DOHH2 (cell line): ENCODE results near the gene MYBPC3.

Experiments
- H3F3A ChIP-seq: fragments of 200-600 bp; sonication (generic), shearing (Covaris generic); 2 replicates; pipeline ENCODE4 v1.6.0; 2016; ENCODE audit warnings: antibody characterized with exemption, mild to moderate bottlenecking; ENCODE audit not compliant: control insufficient read depth, insufficient read depth
- H3K27ac ChIP-seq: fragments of 200-600 bp; sonication (generic); 2 replicates; pipeline ENCODE4 v1.5.1; 2014; ENCODE audit warnings: low read depth, mild to moderate bottlenecking, low read length, moderate library complexity
- H3K27me3 ChIP-seq: fragments of 200-600 bp; sonication (generic); 2 replicates; pipeline ENCODE4 v1.6.1; 2014; ENCODE audit warnings: mild to moderate bottlenecking, low read length, mixed read lengths; ENCODE audit not compliant: control insufficient read depth
- H3K36me3 ChIP-seq: fragments of 200-600 bp; sonication (generic); 2 replicates; pipeline ENCODE4 v1.6.1; 2014; ENCODE audit warnings: mild to moderate bottlenecking, low read length, moderate library complexity, mixed read lengths; ENCODE audit not compliant: control insufficient read depth
- H3K4me1 ChIP-seq: fragments of 200-600 bp; sonication (generic); 2 replicates; pipeline ENCODE4 v1.6.1; 2014; ENCODE audit warnings: mild to moderate bottlenecking, low read length, mixed read lengths; ENCODE audit not compliant: control insufficient read depth
- H3K4me2 ChIP-seq: fragments of 200-600 bp; sonication (generic); 2 replicates; pipeline ENCODE4 v1.6.0; 2014; ENCODE audit warnings: mild to moderate bottlenecking, low read length, moderate library complexity
- H3K4me3 ChIP-seq: fragments of 200-600 bp; sonication (generic); 2 replicates; pipeline ENCODE4 v1.5.1; 2014; ENCODE audit warnings: mild to moderate bottlenecking, low read length, mixed read lengths
- H3K79me2 ChIP-seq: fragments of 200-600 bp; sonication (generic); 2 replicates; pipeline ENCODE4 v1.6.1; 2014; ENCODE audit warnings: mild to moderate bottlenecking, low read length, mixed read lengths; ENCODE audit not compliant: control insufficient read depth
- H3K9me2 ChIP-seq: fragments of 200-600 bp; sonication (generic); replicated peaks from 2 replicates; pipeline ENCODE4 v1.6.1; 2014; ENCODE audit warnings: mild to moderate bottlenecking, low read length, mixed read lengths; ENCODE audit not compliant: control insufficient read depth
- H3K9me3 ChIP-seq: fragments of 200-600 bp; sonication (generic); 2 replicates; pipeline ENCODE4 v1.6.1; 2014; ENCODE audit warnings: antibody characterized with exemption, low read length, mixed read lengths; ENCODE audit not compliant: control insufficient read depth, insufficient read depth
- H4K20me1 ChIP-seq: fragments of 200-600 bp; sonication (generic); 2 replicates; pipeline ENCODE4 v1.6.0; 2014; ENCODE audit warnings: low read depth, mild to moderate bottlenecking, antibody characterized with exemption, low read length, moderate library complexity; ENCODE audit not compliant: control insufficient read depth, insufficient read depth
- CTCF ChIP-seq: fragments of 200-600 bp; sonication (generic); IDR thresholded peaks from one replicate; pipeline ENCODE4 v1.5.1; 2014; ENCODE audit warnings: antibody characterized with exemption, mild to moderate bottlenecking, low read depth, low read length; ENCODE audit not compliant: poor library complexity, severe bottlenecking
- EZH2phosphoT487 ChIP-seq: fragments of 200-600 bp; sonication (generic); IDR thresholded peaks from 2 replicates; pipeline ENCODE4 v1.6.1; 2017; ENCODE audit warnings: borderline replicate concordance, mild to moderate bottlenecking, antibody characterized with exemption, low read length, moderate library complexity, mixed read lengths

Gene MYBPC3

GRCh38 chr11:47390422-47390760 lies 37.9 kb upstream of the MYBPC3 start:
- Histone ChIP-seq H3K9me3 (no peaks in the 10 kb centered on the region), H3K4me2 (no peak overlapping the region), H3K36me3 (no peaks in the 10 kb centered on the region), H3K27ac (no peak overlapping the region), H3K9me2 (no peaks in the 10 kb centered on the region), H3K79me2 (no peaks in the 10 kb centered on the region), H3K4me3 (no peak overlapping the region), H4K20me1 (no peaks in the 10 kb centered on the region), H3F3A (no peaks in the 10 kb centered on the region), H3K27me3 (no peaks in the 10 kb centered on the region), H3K4me1 (peaks cover 50% of the 10 kb centered on the region)
- no peak for TF ChIP-seq EZH2phosphoT487
- TF ChIP-seq CTCF: no peak

DNA sequence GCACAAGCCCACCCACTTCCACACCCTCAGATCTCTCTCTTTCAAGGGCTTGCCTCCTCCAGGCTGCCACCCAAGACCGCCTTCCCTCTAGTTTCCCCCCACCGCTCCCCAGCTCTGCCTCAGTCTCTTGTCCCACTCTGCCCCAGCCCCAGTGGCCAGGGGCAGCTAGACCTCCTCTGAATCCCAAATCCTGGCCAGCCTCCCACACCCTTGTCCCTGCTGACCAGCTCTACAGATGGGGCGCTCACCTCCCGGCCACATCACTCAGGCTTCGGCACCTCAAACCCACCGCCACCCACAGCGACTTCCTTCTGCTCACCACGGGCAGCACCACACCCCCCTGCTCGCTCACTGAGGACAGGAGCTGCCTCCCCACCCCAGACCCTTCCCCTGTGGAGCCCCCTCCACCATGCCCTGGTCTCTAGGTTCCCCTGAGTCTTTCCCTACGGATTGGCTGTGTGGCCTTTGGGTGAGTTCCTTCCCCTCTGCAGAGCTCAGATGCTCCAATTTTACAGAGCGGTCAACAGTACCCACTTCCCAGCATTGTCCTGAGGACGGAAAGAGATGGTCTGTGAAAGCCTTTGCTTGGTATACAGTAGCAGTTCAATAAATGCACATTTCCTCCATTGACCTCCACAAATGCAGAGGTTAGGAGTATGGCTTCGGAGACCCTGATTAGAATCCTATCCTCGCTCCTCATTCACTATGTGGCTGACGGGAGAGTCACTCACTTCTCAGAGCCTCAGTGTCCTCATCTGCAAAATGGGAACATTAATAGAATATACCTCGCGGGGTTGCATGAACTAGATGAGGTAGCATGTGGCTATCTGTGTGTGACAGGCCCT lies 37.3 kb upstream of the MYBPC3 start:
- Histone ChIP-seq H3K79me2 (no peaks in the 10 kb centered on the region), H3F3A (no peaks in the 10 kb centered on the region), H3K4me1 (peaks cover 44% of the 10 kb centered on the region), H3K4me3 (no peak overlapping the region), H3K9me3 (no peaks in the 10 kb centered on the region), H3K27me3 (no peaks in the 10 kb centered on the region), H4K20me1 (no peaks in the 10 kb centered on the region), H3K4me2 (no peak overlapping the region), H3K36me3 (no peaks in the 10 kb centered on the region), H3K9me2 (no peaks in the 10 kb centered on the region), H3K27ac (no peak overlapping the region)
- TF ChIP-seq EZH2phosphoT487: no peak
- TF ChIP-seq CTCF: no peak

DNA sequence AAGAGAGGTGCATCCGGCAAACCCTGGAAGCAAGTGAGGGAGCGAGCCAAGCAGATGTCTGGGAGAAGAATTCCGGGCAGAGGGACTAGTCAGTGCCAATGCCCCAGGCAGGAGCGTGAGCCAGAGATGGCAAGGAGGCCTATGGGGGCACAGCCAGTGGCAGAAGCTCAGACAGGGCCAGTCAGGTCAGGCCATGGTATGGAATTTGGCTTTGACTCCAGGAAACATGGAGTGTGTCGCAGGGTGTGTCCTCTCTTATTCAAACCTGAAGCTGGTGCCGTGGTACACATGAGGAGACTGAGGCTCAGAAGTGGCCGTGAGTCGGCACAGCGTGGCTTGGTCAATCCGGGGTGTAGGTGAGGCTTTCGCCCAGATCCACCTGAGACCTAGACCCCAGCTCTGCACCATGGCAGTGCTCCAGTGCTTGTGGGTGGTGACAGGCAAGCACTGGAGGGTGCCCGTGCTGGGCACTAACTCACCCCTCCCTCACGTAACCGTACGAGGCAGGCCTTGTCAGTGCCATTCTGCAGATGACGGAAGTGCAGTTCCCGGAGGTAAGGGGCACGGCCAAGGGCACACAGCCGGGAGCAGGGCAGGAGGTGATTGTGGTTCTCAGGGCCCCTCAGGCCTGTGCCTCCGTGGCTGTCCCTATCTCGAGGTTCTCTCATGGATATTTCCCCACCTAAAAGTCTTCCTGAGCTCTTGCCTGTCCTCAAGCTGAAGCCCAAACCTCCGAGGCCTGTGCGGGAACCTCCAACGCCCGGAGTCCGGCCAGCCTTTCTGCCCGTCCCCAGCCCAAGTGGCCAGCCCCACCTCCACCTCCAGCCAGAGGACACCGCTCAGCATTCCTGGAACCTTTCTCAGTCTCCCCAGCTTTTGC lies 36.4 kb upstream of the MYBPC3 start:
- H3K4me1 ChIP-seq: peaks cover 36% of the 10 kb centered on the region
- no peaks in the 10 kb centered on the region for H3K79me2 ChIP-seq
- no peak for TF ChIP-seq EZH2phosphoT487
- H4K20me1 ChIP-seq: no peaks in the 10 kb centered on the region
- no peaks in the 10 kb centered on the region for H3K9me2 ChIP-seq
- H3K27me3 ChIP-seq: no peaks in the 10 kb centered on the region
- H3K4me2 ChIP-seq: no peak overlapping the region
- H3K27ac ChIP-seq: no peak overlapping the region
- no peaks in the 10 kb centered on the region for H3F3A ChIP-seq
- H3K4me3 ChIP-seq: no peak overlapping the region
- H3K36me3 ChIP-seq: no peaks in the 10 kb centered on the region
- no peaks in the 10 kb centered on the region for H3K9me3 ChIP-seq
